ENCODE measurements around the gene IRF4. TPM values are rescaled to one million over a fixed set of nuclear protein-coding genes. Genes with fewer than 3 reads are reported as not detected.

The IRF4 gene
- total and polyA plus RNA-seq, 7 donors = 0.03 to 0.59 (median 0.27) TPM

- Histone ChIP-seq H3K4me1 (no peaks in the 10 kb centered on the region), H3K4me3 (no peak overlapping the region), H3K27me3 (ENCODE audit: insufficient read depth in 3 of 3, low read length in 2 of 3) (peaks cover 0 to 4% (median 0%) of the 10 kb centered on the region in 3 donors), H3K9me3 (no peaks in the 10 kb centered on the region), H3K36me3 (ENCODE audit: insufficient read depth in 1 of 2, low read depth in 1 of 2) (no peaks in the 10 kb centered on the region), H3K27ac (no peak overlapping the region)
- no peak for ATAC-seq
- no peak for TF ChIP-seq CTCF (IDR thresholded peaks at IDR 0.05)
- DNase-seq = no peak
- intact Hi-C loops (cut with DNase I) = loop anchor here in 1 of 2 donors (10.0 kb wide), 1 partner anchor 1891 kb away; no protein-coding TSS in a partner anchor
- 86 to 90% (median 86%) methylated on average over 14 of the region's 14 CpGs for WGBS, 3 donors
Observed at GRCh38 chr6:434051-434705, 42.6 kb downstream of the IRF4 start.

- H3K27me3 ChIP-seq (ENCODE audit: insufficient read depth in 3 of 3, low read length in 2 of 3) = peaks cover 0 to 4% (median 0%) of the 10 kb centered on the region in 3 donors
- H3K4me3 ChIP-seq = no peak overlapping the region
- no peak for DNase-seq
- ATAC-seq = no peak
- no peak for TF ChIP-seq CTCF (IDR thresholded peaks at IDR 0.05)
- no peak overlapping the region for H3K27ac ChIP-seq
- intact Hi-C loops (cut with DNase I) = loop anchor here in 1 of 2 donors (10.0 kb wide), 1 partner anchor 1889 kb away; no protein-coding TSS in a partner anchor
- no peaks in the 10 kb centered on the region for H3K9me3 ChIP-seq
- no peaks in the 10 kb centered on the region for H3K36me3 ChIP-seq (ENCODE audit: insufficient read depth in 1 of 2, low read depth in 1 of 2)
- no peaks in the 10 kb centered on the region for H3K4me1 ChIP-seq
- 93 to 95% (median 94%) methylated on average over 40 to 50 of the region's 50 CpGs for WGBS, 3 donors
Observed at GRCh38 chr6:435441-436307, 44.1 kb downstream of the IRF4 start.

GRCh38 chr6:436308-437036 is 44.9 kb downstream of the IRF4 start:
- ATAC-seq (no peak), DNase-seq (no peak)
- intact Hi-C loops (cut with DNase I) = loop anchor here in 1 of 2 donors (10.0 kb wide), 1 partner anchor 1888 kb away; no protein-coding TSS in a partner anchor
- no peak for TF ChIP-seq CTCF (IDR thresholded peaks at IDR 0.05)
- Histone ChIP-seq H3K4me3 (no peak overlapping the region), H3K9me3 (no peaks in the 10 kb centered on the region), H3K4me1 (no peaks in the 10 kb centered on the region), H3K27me3 (ENCODE audit: insufficient read depth in 3 of 3, low read length in 2 of 3) (peaks cover 0 to 4% (median 0%) of the 10 kb centered on the region in 3 donors), H3K36me3 (ENCODE audit: insufficient read depth in 1 of 2, low read depth in 1 of 2) (no peaks in the 10 kb centered on the region), H3K27ac (no peak overlapping the region)
- 45 to 58% (median 52%) methylated on average over 25 of the region's 25 CpGs for WGBS, 3 donors

DNA sequence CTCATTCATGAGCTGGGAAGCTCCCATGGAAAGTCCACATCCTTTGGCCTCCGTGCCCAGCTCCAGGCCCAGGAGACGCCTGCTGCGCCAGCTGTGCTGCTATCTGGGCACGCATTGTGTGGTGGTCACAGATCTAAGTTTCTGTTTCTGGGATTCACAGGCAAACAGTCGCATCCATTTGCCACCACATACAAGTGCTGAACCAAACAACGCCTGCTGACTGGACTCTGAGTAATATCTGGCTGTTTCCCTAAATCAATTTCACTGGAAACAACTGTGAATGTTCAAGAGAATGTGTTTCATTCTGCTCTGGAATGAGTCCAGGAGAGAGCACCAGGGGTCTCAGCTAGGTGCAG is 45.5 kb downstream of the IRF4 start:
- peaks cover 0 to 4% (median 0%) of the 10 kb centered on the region in 3 donors for H3K27me3 ChIP-seq (ENCODE audit: insufficient read depth in 3 of 3, low read length in 2 of 3)
- DNase-seq (no peak), ATAC-seq (no peak)
- 41 to 62% (median 46%) methylated on average over 6 of the region's 6 CpGs for whole genome bisulfite sequencing, 3 donors
- no peaks in the 10 kb centered on the region for H3K4me1 ChIP-seq
- no peak overlapping the region for H3K4me3 ChIP-seq
- intact Hi-C loops (cut with DNase I) = loop anchor here in 1 of 2 donors (10.0 kb wide), 1 partner anchor 1888 kb away; no protein-coding TSS in a partner anchor
- H3K36me3 ChIP-seq (ENCODE audit: insufficient read depth in 1 of 2, low read depth in 1 of 2) = no peaks in the 10 kb centered on the region
- no peak overlapping the region for H3K27ac ChIP-seq
- no peaks in the 10 kb centered on the region for H3K9me3 ChIP-seq
- no peak for TF ChIP-seq CTCF (IDR thresholded peaks at IDR 0.05)

Data from psoas muscle (tissue), 8 donors.